GM18868 (cell line): Measurements from ENCODE around the gene TBC1D1.

Experiments used
- ATAC-seq: cut with Tn5 transposase; IDR thresholded peaks from one replicate; pipeline ENCODE4 v1.9.1; 2021; ENCODE audit warnings: mild to moderate bottlenecking, moderate library complexity; ENCODE audit not compliant: unreplicated experiment

TBC1D1 gene

GRCh38 chr4:38137080-38137479 lies 246.2 kb downstream of the TBC1D1 start:
- no peak for ATAC-seq

DNA sequence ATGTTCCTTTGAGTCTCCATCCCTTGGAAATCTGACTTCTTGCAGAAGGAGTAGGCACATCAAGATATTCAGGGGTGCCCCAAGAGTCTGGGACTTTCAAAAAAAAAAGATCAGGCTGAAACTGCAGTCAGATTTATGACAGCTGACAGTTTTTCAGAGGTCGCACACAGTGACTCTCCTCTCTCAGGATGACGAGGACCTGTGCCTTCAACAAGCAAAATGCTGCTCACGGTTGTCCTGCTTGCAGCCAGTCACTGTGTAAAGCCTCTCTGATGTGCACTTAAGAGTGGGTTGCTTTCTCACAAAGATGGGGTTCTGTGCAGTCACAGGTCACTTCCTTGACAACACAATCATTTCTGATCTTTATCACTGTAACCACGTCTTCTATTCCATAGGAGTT lies 247.5 kb downstream of the TBC1D1 start:
- no peak for ATAC-seq

- ATAC-seq, result no peak
Measured at GRCh38 chr4:38139187-38139586, 248.3 kb downstream of the TBC1D1 start.

DNA sequence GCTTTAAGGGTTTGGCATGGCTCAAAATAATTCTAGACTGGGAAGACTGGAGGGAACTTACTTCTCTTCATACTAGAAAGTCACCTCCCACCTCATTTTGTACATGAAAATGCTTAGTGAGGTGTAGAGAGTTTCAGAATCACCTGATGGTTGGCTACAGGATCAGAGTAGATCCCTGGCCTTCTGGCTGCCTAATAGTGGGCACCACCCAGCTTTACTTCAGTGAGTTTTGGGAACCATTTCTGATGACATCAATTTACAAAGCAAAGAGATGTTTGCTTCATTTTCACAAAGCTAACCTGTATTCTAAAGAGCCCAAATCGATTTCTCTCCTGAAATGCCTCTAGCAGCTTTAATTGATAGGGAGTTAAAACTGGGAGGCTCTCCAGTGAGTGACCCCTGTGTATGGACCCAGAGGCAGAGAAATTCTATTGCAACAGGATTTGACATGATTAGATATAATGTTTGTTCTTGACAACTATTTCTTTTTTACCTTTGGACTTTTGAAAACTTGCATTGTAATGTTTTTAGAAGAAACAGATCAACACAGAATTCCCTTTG lies 249.8 kb downstream of the TBC1D1 start:
- no peak for ATAC-seq

GRCh38 chr4:38141808-38142500 lies 251.1 kb downstream of the TBC1D1 start:
- ATAC-seq, result no peak

DNA sequence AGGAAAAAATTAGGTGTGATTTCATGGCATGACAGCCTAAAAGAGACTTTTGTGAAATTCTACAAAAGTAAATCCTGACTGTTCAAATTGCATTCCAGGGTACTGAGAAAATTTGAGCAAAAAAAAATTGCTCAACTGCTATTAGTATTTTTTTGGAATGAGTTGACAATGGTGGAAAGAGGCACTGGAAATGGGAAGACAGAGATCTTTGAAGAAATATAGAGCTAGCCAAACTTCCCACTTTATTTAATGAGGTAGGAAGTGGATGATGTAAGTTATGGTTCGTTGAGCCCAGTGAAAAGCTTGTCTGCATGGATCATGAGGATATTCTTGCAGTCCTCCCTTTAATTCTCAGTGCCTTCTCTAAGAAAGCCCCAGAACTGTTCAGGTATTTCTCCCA lies 253.1 kb downstream of the TBC1D1 start:
- no peak for ATAC-seq

DNA sequence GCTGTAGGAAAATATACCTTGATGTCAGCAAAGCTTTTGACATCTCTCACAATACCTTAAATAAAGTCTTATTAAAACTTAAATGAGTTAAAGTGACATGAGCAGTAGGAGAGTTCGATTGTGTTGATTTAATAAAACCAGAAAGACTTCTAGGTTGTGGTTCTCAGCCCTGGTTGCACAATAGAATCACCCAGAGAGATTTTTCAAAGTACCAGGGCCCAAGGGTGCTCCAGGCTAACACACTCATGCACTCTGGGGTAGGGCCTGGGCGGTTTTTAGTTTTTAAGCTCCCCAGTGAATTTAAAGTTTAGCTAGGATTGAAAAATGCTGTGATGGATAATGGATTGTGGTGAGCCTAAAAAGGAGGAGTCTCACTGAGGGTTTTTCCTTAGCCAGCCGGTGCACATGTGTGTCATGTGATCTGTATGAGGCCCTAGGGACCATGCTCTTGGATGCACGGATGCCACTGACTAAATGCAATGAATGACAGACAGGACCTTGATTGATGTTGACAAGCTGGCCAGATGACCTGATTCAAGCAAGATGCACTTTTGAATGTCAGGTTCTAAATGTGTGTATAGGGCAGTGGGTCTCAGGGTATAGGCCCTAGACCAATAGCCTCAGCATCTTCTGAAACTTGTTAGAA lies 254.3 kb downstream of the TBC1D1 start:
- ATAC-seq, result no peak

- ATAC-seq, result no peak
Measured at GRCh38 chr4:38145741-38146140, 254.9 kb downstream of the TBC1D1 start.

DNA sequence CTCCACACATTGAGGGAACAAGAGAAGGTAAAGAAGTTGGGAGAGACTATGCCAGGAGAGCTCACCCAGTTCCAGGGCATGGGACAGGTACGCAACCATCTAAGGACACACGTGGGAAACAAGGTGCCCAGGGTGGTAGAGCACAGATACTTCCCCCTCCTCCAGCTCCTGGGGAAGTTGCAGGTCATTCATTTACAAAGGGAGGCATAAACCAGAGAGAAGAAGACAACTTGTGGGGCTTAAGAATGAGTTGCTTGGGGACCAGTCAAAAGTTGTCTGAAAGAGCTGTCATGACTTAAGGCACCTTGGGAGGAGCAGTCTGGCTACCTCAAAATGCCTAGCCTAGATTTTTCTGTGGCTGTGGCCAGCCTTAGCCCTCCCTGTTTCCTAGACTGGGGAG lies 255.5 kb downstream of the TBC1D1 start:
- no peak for ATAC-seq

- ATAC-seq, result no peak
Measured at GRCh38 chr4:38149472-38149996, 258.6 kb downstream of the TBC1D1 start.

- no peak for ATAC-seq
Measured at GRCh38 chr4:38149997-38150671, 259.2 kb downstream of the TBC1D1 start.

GRCh38 chr4:38150766-38151165 lies 259.9 kb downstream of the TBC1D1 start:
- no peak for ATAC-seq

DNA sequence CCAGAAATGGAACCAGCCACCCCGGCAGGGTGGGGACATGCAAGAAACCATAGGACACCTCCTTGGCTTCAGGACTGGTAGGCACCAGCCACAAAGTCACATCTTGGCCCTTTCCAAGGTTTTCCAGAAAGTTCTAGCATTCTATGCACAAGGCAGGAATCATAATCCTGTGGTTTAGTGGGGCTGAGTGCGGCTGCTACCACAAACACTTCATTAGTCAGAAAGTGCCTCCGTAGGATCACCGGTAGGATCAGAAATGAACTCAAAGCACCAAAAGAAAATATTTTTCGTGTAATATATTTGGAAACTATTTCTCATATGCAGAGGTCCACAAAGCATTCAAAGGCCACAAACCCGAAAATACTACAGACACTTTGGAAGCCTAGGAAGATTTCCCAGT lies 261.0 kb downstream of the TBC1D1 start:
- no peak for ATAC-seq

DNA sequence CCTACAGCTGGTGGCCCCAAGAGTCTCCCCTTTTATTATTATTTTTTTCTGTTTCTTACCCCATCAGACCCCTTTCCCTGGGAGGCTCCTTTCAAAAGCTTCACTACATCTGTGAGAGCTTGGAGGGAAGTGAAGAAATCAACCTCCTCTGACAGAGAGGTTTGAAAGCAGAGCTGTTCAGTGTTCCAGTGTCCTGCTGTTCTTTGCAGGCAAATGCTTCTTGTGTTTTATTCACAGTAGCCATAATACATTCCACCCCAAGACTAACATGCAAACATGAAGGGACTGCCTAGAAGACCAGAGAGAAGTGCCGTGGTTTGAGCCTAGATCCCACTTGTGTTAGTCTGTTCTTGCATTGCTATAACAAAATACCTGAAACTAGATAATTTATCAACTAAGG lies 261.4 kb downstream of the TBC1D1 start:
- ATAC-seq, result no peak

DNA sequence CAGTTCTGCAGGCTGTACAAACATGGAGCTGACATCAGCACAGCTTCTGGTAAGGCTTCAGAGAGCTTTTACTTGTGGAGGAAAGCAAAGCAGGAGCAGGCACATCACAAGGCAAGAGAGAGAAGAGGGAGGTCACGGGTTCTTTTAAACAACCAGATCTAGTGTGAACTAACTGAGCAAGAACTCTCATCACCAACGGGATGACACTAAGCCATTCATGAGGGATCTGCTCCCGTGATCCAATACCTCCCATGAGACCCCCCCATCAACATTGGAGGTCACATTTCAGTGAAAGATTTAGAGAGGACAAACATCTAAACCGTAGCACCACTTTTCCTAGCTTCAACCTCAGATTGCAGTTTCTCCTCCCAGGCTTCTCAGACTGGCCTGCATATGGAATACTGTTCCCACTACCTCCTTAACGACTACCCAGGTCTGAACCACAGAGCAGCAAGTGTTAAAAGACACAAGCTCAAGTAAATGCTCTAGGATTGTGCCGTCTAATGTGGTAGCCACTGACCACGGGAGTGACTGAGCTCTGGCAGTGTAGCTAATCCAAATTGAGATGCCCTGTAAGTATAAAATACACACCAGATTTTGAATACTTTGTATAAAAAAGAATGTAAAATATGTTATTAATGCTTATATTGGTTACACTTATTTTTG lies 262.0 kb downstream of the TBC1D1 start:
- no peak for ATAC-seq

DNA sequence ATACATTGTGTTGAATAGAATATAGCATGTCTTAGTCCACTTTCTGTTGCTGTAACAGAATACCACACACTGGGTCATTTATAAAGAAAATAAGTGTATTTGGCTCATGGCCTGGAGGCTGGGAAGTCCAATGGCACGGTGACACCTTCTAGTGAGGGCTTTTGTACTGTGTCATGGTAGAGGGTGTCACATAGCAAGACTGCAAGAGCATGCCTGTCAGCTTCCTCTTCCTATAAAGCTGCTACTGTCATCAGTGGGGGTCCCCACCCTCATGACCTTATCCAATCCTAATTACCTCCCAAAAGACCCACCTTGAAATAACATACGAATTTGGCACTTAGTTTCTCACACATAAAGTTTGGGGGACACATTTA lies 262.5 kb downstream of the TBC1D1 start:
- ATAC-seq, result no peak

DNA sequence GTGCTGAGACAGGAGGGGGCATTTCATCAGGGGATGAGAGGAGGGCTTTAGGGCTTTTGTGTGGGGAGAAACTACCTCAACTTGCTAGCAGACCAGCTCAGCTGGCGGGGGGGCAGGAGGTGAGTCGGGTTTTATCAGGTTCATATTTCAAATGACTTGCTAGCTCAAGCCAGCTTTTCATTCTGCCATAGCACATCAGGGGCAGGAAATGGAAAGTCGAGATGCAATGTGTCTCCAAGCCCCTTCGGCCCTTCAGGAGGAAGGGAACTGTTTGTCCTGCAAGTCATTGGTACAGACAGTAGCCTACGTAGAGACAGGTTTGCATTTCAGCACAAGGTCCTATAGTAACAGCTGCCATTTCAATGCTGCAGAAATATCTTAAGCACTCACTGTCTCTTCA lies 263.4 kb downstream of the TBC1D1 start:
- no peak for ATAC-seq

- no peak for ATAC-seq
Measured at GRCh38 chr4:38154681-38155588, 264.1 kb downstream of the TBC1D1 start.

GRCh38 chr4:38155589-38156294 lies 264.9 kb downstream of the TBC1D1 start:
- ATAC-seq, result no peak

DNA sequence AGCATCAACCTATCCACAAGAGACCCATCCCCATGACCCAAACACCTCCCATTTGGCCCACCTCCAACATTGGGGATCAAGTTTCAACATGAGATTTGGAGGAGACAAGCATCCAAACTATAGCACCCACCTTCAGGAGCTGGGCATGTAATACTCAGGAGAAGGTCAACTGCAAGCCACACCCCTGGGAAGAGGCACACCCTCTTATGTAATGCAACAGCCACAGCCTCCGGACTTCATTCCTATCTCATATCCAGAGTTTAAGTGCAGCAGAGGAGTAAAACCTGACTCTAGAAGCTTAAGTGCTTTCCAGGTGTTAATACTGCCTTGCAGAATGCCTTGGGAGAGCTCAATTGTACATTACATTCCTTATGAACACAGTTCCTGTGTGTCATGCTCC lies 266.7 kb downstream of the TBC1D1 start:
- ATAC-seq, result no peak
